OCI-LY7 (cell line): ENCODE data around the gene HDAC9. TPM values are rescaled to one million over a fixed set of nuclear protein-coding genes. Genes with fewer than 3 reads are reported as not detected.

Experiments
- BruUV-seq: library from RNA; stranded (reverse); fragments of 400-500 nt; replicated peaks from 2 replicates; lab custom pipeline; 2021; lab: Mats Ljungman, UMichigan
- CTCF ChIA-PET: fragments of 300-600 bp; sonication (Branson Sonifier 250); formaldehyde crosslinking; loops from one replicate; lab custom pipeline; 2022; ENCODE audit warnings: antibody characterized with exemption; ENCODE audit not compliant: unreplicated experiment; lab: Charles Lee
- POLR2A ChIA-PET: fragments of 300-600 bp; sonication (Branson Sonifier 250); formaldehyde crosslinking; loops from one replicate; lab custom pipeline; 2022; ENCODE audit warnings: antibody characterized with exemption; lab: Charles Lee
- DNase-seq: peaks from one replicate; pipeline ENCODE4 v3.0.0-alpha.2; 2015; ENCODE audit warnings: low spot score
- H2AFZ ChIP-seq: fragments of 200-600 bp; sonication (generic), shearing (Covaris generic); 2 replicates; pipeline ENCODE4 v1.6.1; 2014; ENCODE audit warnings: mild to moderate bottlenecking, antibody characterized with exemption, low read length, moderate library complexity
- H3K27ac ChIP-seq: fragments of 200-600 bp; sonication (generic); 2 replicates; pipeline ENCODE4 v1.5.1; 2014; ENCODE audit warnings: mixed run types, low read depth, mild to moderate bottlenecking, moderate library complexity, low read length, inconsistent platforms; ENCODE audit not compliant: poor library complexity, severe bottlenecking
- H3K36me3 ChIP-seq: fragments of 200-600 bp; sonication (generic); 2 replicates; pipeline ENCODE4 v1.6.1; 2014; ENCODE audit warnings: mild to moderate bottlenecking, antibody characterized with exemption, low read length, moderate library complexity, mixed read lengths; ENCODE audit not compliant: insufficient read depth
- H3K4me1 ChIP-seq: fragments of 200-600 bp; sonication (generic); 2 replicates; pipeline ENCODE4 v1.5.1; 2014; ENCODE audit warnings: mild to moderate bottlenecking, low read length; ENCODE audit not compliant: insufficient read depth, poor library complexity, severe bottlenecking
- H3K4me2 ChIP-seq: fragments of 200-600 bp; sonication (generic); 2 replicates; pipeline ENCODE4 v1.6.1; 2014; ENCODE audit warnings: mild to moderate bottlenecking, low read length
- H3K4me3 ChIP-seq: fragments of 200-600 bp; sonication (generic); 2 replicates; pipeline ENCODE4 v1.5.1; 2014; ENCODE audit warnings: mild to moderate bottlenecking, low read depth, low read length; ENCODE audit not compliant: poor library complexity, severe bottlenecking
- H3K79me2 ChIP-seq: fragments of 200-600 bp; sonication (generic); 2 replicates; pipeline ENCODE4 v1.6.1; 2016; ENCODE audit warnings: low read depth, mild to moderate bottlenecking, low read length, moderate library complexity, mixed read lengths; ENCODE audit not compliant: insufficient read depth
- H3K9me2 ChIP-seq: fragments of 200-600 bp; sonication (generic); 2 replicates; pipeline ENCODE4 v1.6.1; 2016; ENCODE audit warnings: mild to moderate bottlenecking, low read length, mixed read lengths; ENCODE audit not compliant: insufficient read depth
- H3K9me3 ChIP-seq: fragments of 200-600 bp; sonication (generic); 2 replicates; pipeline ENCODE4 v1.6.1; 2014; ENCODE audit warnings: mild to moderate bottlenecking, mixed run types, low read length, mixed read lengths
- H4K20me1 ChIP-seq: fragments of 200-600 bp; sonication (generic); 2 replicates; pipeline ENCODE4 v1.6.1; 2014; ENCODE audit warnings: mild to moderate bottlenecking, antibody characterized with exemption, low read length, moderate library complexity, mixed read lengths; ENCODE audit not compliant: insufficient read depth
- EZH2phosphoT487 ChIP-seq: fragments of 200-600 bp; sonication (generic); IDR thresholded peaks from 2 replicates; pipeline ENCODE4 v1.6.1; 2018; ENCODE audit warnings: low read depth, borderline replicate concordance, mild to moderate bottlenecking, mixed run types, antibody characterized with exemption, low read length, moderate library complexity, mixed read lengths
- intact Hi-C: fragments of 100-400 bp; cut with micrococcal nuclease; formaldehyde crosslinking; loops from one replicate; pipeline ENCODE4 v1.10.0; 2022; ENCODE audit not compliant: unreplicated experiment
- total RNA-seq, 2 experiments: library from RNA; depleted of rRNA in 1 of 2; stranded (reverse); fragments of >200 nt in 1 of 2; shearing (Covaris generic) in 1 of 2; gene quantifications; 2 replicates each; pipeline ENCODE4 v1.2.3, GENCODE V29; 2014 to 2022
- TF ChIP-seq, protein P1 (sequence below): fragments of 200-600 bp; sonication (generic); conservative IDR thresholded peaks from 2 replicates; pipeline ENCODE4 v1.5.1; 2014; ENCODE audit warnings: mild to moderate bottlenecking, antibody characterized with exemption, low read length, moderate library complexity, mixed read lengths

HDAC9 gene
- total RNA-seq, 2 experiments from 2014 or later: 58.8 to 91.7 TPM

DNA sequence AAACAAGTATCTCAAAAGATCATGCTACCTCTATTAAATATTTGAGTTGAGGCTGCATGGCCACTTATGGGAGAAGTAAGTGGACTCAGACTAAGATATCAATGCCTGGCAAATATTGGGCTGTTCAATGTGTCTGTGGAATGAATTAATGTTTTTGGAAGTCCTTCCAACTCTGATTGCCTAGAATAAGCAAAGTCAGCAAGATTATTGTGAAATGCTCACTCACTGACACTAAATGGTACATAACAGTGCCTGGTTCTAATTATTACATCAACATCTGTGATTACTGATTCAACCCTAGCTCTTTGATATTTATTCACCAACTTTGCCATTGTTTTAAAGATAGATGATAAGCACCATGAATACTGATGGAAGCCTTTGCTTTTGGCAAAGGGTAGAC is 45.5 kb upstream of the HDAC9 start:
- ChIA-PET CTCF (no interaction called here), POLR2A (interaction anchor here (0.8 to 1.7 kb wide), 4 partner anchors 8 to 46 kb away, joined by 3 to 6 read pairs (median 4); no protein-coding TSS in a partner anchor)
- intact Hi-C loops: no loop called here
- BruUV-seq: no TSS peak
- no peak for DNase-seq
- H3K9me3 ChIP-seq: no peaks in the 10 kb centered on the region
- no peak overlapping the region for H2AFZ ChIP-seq
- TF ChIP-seq, protein P1, sequence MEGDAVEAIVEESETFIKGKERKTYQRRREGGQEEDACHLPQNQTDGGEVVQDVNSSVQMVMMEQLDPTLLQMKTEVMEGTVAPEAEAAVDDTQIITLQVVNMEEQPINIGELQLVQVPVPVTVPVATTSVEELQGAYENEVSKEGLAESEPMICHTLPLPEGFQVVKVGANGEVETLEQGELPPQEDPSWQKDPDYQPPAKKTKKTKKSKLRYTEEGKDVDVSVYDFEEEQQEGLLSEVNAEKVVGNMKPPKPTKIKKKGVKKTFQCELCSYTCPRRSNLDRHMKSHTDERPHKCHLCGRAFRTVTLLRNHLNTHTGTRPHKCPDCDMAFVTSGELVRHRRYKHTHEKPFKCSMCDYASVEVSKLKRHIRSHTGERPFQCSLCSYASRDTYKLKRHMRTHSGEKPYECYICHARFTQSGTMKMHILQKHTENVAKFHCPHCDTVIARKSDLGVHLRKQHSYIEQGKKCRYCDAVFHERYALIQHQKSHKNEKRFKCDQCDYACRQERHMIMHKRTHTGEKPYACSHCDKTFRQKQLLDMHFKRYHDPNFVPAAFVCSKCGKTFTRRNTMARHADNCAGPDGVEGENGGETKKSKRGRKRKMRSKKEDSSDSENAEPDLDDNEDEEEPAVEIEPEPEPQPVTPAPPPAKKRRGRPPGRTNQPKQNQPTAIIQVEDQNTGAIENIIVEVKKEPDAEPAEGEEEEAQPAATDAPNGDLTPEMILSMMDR: no peak
- no peak for TF ChIP-seq EZH2phosphoT487
- no peak overlapping the region for H3K27ac ChIP-seq
- H3K79me2 ChIP-seq: no peaks in the 10 kb centered on the region
- no peak overlapping the region for H3K4me3 ChIP-seq
- H3K36me3 ChIP-seq: no peaks in the 10 kb centered on the region
- H3K9me2 ChIP-seq: no peaks in the 10 kb centered on the region
- H3K4me2 ChIP-seq: no peak overlapping the region
- no peaks in the 10 kb centered on the region for H4K20me1 ChIP-seq
- no peaks in the 10 kb centered on the region for H3K4me1 ChIP-seq

DNA sequence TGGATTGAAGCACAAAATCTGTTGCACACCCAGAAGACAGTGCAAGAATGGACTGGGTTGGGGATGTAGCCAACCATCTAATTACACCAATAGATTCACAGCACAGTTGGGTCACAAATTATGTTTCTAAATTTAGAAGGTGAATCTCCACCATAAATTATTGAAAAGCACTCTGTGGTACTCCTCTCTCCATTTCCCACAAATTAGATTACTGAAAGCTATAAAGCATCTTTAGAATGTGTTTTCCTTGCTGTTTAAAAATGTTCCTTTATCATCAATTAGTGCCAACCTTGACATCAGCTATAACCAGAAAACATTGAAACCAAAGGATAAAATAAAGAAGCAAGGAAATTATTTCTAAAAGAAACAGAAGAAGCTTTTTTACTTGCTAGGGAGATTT is 39.9 kb upstream of the HDAC9 start:
- Histone ChIP-seq H3K4me3 (no peak overlapping the region), H3K36me3 (no peaks in the 10 kb centered on the region), H3K79me2 (no peaks in the 10 kb centered on the region), H2AFZ (no peak overlapping the region), H3K4me1 (no peaks in the 10 kb centered on the region), H3K4me2 (no peak overlapping the region), H3K27ac (no peak overlapping the region), H4K20me1 (no peaks in the 10 kb centered on the region), H3K9me3 (no peaks in the 10 kb centered on the region), H3K9me2 (no peaks in the 10 kb centered on the region)
- POLR2A ChIA-PET: interaction anchor here (0.6 to 2.0 kb wide), 7 partner anchors 9 to 418 kb away, joined by 3 to 6 read pairs (median 3); no protein-coding TSS in a partner anchor
- intact Hi-C loops: no loop called here
- no peak for DNase-seq
- CTCF ChIA-PET: no interaction called here
- BruUV-seq: no TSS peak
- TF ChIP-seq, protein P1: no peak
- TF ChIP-seq EZH2phosphoT487: no peak

DNA sequence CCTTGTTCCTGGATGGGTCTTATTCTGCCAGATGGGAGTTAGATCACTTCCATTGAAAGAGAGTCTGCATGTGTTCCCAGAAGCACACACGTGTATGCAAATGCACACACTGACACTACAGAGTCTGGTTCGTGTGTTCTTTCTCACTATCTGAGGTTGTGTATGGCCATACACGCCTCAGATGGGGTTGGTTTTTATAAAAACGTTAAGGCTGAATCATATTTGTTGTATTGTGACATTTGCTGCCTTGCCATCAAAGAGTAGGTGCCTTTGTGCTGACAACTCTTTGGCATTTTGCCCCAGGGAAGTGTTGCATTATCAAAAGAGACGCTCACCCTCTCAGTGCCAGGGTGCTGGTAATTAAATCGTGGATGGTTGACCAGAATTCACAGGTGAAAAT is 37.7 kb upstream of the HDAC9 start:
- DNase-seq: no peak
- Histone ChIP-seq H2AFZ (peak overlapping the region; percentile 34), H3K9me3 (no peaks in the 10 kb centered on the region), H4K20me1 (no peaks in the 10 kb centered on the region), H3K27ac (no peak overlapping the region), H3K36me3 (no peaks in the 10 kb centered on the region), H3K4me3 (no peak overlapping the region), H3K79me2 (no peaks in the 10 kb centered on the region), H3K4me1 (no peaks in the 10 kb centered on the region), H3K9me2 (no peaks in the 10 kb centered on the region), H3K4me2 (no peak overlapping the region)
- TF ChIP-seq, protein P1: no peak
- TF ChIP-seq EZH2phosphoT487: no peak
- intact Hi-C loops: no loop called here
- ChIA-PET POLR2A (interaction anchor here (1.0 to 1.7 kb wide), 3 partner anchors 8 to 57 kb away, joined by 3 to 4 read pairs (median 3); no protein-coding TSS in a partner anchor), CTCF (no interaction called here)
- BruUV-seq: no TSS peak
